ENCODE results near the gene THOC6. TPM values are rescaled to one million over a fixed set of nuclear protein-coding genes. Genes with fewer than 3 reads are reported as not detected.

THOC6 gene
- total and polyA plus RNA-seq, 2 experiments from 2014 or later, result 71.4 to 90.6 TPM

DNA sequence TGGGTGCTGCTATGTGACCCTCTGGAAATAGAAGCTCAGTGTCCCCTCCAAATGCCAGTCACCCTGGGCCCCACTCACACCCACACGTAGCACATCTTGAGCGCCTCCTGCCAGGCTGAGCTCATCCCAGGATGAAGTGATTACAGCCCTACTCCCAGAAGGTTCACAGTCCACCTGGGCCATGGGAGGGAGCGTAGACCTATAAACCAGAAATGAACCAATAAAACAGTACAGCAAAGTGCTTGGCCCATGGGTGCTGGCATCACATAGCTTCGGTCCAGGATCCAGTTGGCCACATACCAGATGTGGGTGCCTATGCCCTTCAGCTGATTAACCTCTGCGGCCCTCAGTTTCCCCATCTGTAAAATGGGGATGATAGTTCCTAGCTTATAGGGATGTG lies 15.1 kb downstream of the THOC6 start:
- no peaks in the 10 kb centered on the region; the same call in 1 of the 2 replicates for H3K79me2 ChIP-seq (replicated peaks; ENCODE audit: insufficient read depth)
- no peak overlapping the region for H3K27ac ChIP-seq (ENCODE audit: low read depth)
- peaks cover 21% of the 10 kb centered on the region; the same call in 1 of the 2 replicates for H3K4me1 ChIP-seq (ENCODE audit: insufficient read depth)
- peaks cover 22% of the 10 kb centered on the region for H3K4me1 Mint-ChIP-seq
- peaks cover 3% of the 10 kb centered on the region; the same call in 1 of the 2 replicates for H4K20me1 ChIP-seq (replicated peaks; ENCODE audit: insufficient read depth)
- H3K27me3 Mint-ChIP-seq (ENCODE audit: insufficient read depth, low read depth, poor library complexity), result peaks cover 14% of the 10 kb centered on the region
- TF ChIP-seq, protein P1, sequence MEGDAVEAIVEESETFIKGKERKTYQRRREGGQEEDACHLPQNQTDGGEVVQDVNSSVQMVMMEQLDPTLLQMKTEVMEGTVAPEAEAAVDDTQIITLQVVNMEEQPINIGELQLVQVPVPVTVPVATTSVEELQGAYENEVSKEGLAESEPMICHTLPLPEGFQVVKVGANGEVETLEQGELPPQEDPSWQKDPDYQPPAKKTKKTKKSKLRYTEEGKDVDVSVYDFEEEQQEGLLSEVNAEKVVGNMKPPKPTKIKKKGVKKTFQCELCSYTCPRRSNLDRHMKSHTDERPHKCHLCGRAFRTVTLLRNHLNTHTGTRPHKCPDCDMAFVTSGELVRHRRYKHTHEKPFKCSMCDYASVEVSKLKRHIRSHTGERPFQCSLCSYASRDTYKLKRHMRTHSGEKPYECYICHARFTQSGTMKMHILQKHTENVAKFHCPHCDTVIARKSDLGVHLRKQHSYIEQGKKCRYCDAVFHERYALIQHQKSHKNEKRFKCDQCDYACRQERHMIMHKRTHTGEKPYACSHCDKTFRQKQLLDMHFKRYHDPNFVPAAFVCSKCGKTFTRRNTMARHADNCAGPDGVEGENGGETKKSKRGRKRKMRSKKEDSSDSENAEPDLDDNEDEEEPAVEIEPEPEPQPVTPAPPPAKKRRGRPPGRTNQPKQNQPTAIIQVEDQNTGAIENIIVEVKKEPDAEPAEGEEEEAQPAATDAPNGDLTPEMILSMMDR (conservative IDR thresholded peaks at IDR 0.05; ENCODE audit: low read depth in 2 of 2), result no peak
- TF ChIP-seq ZNF114 (CRISPR knock-in tag; IDR thresholded peaks at IDR 0.05), result no peak
- TF ChIP-seq, protein P2, sequence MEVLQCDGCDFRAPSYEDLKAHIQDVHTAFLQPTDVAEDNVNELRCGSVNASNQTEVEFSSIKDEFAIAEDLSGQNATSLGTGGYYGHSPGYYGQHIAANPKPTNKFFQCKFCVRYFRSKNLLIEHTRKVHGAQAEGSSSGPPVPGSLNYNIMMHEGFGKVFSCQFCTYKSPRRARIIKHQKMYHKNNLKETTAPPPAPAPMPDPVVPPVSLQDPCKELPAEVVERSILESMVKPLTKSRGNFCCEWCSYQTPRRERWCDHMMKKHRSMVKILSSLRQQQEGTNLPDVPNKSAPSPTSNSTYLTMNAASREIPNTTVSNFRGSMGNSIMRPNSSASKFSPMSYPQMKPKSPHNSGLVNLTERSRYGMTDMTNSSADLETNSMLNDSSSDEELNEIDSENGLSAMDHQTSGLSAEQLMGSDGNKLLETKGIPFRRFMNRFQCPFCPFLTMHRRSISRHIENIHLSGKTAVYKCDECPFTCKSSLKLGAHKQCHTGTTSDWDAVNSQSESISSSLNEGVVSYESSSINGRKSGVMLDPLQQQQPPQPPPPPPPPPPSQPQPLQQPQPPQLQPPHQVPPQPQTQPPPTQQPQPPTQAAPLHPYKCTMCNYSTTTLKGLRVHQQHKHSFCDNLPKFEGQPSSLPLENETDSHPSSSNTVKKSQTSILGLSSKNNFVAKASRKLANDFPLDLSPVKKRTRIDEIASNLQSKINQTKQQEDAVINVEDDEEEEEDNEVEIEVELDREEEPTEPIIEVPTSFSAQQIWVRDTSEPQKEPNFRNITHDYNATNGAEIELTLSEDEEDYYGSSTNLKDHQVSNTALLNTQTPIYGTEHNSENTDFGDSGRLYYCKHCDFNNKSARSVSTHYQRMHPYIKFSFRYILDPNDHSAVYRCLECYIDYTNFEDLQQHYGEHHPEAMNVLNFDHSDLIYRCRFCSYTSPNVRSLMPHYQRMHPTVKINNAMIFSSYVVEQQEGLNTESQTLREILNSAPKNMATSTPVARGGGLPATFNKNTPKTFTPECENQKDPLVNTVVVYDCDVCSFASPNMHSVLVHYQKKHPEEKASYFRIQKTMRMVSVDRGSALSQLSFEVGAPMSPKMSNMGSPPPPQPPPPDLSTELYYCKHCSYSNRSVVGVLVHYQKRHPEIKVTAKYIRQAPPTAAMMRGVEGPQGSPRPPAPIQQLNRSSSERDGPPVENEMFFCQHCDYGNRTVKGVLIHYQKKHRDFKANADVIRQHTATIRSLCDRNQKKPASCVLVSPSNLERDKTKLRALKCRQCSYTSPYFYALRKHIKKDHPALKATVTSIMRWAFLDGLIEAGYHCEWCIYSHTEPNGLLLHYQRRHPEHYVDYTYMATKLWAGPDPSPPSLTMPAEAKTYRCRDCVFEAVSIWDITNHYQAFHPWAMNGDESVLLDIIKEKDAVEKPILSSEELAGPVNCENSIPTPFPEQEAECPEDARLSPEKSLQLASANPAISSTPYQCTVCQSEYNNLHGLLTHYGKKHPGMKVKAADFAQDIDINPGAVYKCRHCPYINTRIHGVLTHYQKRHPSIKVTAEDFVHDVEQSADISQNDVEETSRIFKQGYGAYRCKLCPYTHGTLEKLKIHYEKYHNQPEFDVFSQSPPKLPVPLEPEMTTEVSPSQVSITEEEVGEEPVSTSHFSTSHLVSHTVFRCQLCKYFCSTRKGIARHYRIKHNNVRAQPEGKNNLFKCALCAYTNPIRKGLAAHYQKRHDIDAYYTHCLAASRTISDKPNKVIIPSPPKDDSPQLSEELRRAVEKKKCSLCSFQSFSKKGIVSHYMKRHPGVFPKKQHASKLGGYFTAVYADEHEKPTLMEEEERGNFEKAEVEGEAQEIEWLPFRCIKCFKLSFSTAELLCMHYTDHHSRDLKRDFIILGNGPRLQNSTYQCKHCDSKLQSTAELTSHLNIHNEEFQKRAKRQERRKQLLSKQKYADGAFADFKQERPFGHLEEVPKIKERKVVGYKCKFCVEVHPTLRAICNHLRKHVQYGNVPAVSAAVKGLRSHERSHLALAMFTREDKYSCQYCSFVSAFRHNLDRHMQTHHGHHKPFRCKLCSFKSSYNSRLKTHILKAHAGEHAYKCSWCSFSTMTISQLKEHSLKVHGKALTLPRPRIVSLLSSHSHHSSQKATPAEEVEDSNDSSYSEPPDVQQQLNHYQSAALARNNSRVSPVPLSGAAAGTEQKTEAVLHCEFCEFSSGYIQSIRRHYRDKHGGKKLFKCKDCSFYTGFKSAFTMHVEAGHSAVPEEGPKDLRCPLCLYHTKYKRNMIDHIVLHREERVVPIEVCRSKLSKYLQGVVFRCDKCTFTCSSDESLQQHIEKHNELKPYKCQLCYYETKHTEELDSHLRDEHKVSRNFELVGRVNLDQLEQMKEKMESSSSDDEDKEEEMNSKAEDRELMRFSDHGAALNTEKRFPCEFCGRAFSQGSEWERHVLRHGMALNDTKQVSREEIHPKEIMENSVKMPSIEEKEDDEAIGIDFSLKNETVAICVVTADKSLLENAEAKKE (CRISPR knock-in tag; IDR thresholded peaks at IDR 0.05), result no peak
- TF ChIP-seq, protein P3, sequence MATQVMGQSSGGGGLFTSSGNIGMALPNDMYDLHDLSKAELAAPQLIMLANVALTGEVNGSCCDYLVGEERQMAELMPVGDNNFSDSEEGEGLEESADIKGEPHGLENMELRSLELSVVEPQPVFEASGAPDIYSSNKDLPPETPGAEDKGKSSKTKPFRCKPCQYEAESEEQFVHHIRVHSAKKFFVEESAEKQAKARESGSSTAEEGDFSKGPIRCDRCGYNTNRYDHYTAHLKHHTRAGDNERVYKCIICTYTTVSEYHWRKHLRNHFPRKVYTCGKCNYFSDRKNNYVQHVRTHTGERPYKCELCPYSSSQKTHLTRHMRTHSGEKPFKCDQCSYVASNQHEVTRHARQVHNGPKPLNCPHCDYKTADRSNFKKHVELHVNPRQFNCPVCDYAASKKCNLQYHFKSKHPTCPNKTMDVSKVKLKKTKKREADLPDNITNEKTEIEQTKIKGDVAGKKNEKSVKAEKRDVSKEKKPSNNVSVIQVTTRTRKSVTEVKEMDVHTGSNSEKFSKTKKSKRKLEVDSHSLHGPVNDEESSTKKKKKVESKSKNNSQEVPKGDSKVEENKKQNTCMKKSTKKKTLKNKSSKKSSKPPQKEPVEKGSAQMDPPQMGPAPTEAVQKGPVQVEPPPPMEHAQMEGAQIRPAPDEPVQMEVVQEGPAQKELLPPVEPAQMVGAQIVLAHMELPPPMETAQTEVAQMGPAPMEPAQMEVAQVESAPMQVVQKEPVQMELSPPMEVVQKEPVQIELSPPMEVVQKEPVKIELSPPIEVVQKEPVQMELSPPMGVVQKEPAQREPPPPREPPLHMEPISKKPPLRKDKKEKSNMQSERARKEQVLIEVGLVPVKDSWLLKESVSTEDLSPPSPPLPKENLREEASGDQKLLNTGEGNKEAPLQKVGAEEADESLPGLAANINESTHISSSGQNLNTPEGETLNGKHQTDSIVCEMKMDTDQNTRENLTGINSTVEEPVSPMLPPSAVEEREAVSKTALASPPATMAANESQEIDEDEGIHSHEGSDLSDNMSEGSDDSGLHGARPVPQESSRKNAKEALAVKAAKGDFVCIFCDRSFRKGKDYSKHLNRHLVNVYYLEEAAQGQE (IDR thresholded peaks at IDR 0.05; ENCODE audit: unreplicated experiment), result no peak
- TF ChIP-seq STAT1 (IDR thresholded peaks at IDR 0.05; ENCODE audit: unreplicated experiment), result no peak
- TF ChIP-seq EZH2 (IDR thresholded peaks at IDR 0.05; ENCODE audit: low read depth, unreplicated experiment), result no peak
- no peak for TF ChIP-seq NANOG (IDR thresholded peaks at IDR 0.05; ENCODE audit: borderline replicate concordance)
- TF ChIP-seq JUNB (IDR thresholded peaks at IDR 0.05; ENCODE audit: unreplicated experiment), result no peak
- TF ChIP-seq, protein P4, sequence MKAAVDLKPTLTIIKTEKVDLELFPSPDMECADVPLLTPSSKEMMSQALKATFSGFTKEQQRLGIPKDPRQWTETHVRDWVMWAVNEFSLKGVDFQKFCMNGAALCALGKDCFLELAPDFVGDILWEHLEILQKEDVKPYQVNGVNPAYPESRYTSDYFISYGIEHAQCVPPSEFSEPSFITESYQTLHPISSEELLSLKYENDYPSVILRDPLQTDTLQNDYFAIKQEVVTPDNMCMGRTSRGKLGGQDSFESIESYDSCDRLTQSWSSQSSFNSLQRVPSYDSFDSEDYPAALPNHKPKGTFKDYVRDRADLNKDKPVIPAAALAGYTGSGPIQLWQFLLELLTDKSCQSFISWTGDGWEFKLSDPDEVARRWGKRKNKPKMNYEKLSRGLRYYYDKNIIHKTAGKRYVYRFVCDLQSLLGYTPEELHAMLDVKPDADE (IDR thresholded peaks at IDR 0.05), result no peak
- TF ChIP-seq CREB1 (CRISPR knock-in tag; IDR thresholded peaks at IDR 0.05; ENCODE audit: low read depth), result no peak
- ATAC-seq, result no peak
- H3K9me2 ChIP-seq (ENCODE audit: insufficient read depth), result no peaks in the 10 kb centered on the region
- H3K4me3 Mint-ChIP-seq, result no peak overlapping the region
- no peak overlapping the region for H2AFZ ChIP-seq
- peak overlapping the region; percentile 65 for H3K4me2 ChIP-seq
- H3K9me3 Mint-ChIP-seq, result peaks cover 4% of the 10 kb centered on the region; the same call in 1 of the 3 replicates
- no peak for DNase-seq (ENCODE audit: low spot score)
- no peaks in the 10 kb centered on the region for H3K36me3 ChIP-seq (ENCODE audit: insufficient read depth)
- no peak overlapping the region for H3K4me3 ChIP-seq
- peaks cover 2% of the 10 kb centered on the region; the same call in 1 of the 2 replicates for H3K27me3 ChIP-seq (ENCODE audit: insufficient read depth)
- H3K36me3 Mint-ChIP-seq (ENCODE audit: low read depth), result peaks cover 14% of the 10 kb centered on the region
- H3K27ac Mint-ChIP-seq, result no peak overlapping the region
- H3F3A ChIP-seq (replicated peaks; ENCODE audit: low read depth), result peaks cover 14% of the 10 kb centered on the region; the same call in 1 of the 2 replicates

Measured in GM23338 (cell line).